K562 (cell line): ENCODE data around the gene FRMPD2. TPM values are rescaled to one million over a fixed set of nuclear protein-coding genes. Genes with fewer than 3 reads are reported as not detected.
A peak's percentile ranks its signal among the peaks of the same experiment; 100 is the strongest.

Experiments
- ATAC-seq: fragments of 200-7000 bp; cut with Tn5 transposase; 3 replicates; pipeline ENCODE4 v1.9.1; 2020; ENCODE audit warnings: moderate library complexity
- BruUV-seq: library from RNA; stranded (reverse); fragments of 400-500 nt; replicated peaks from 2 replicates; lab custom pipeline; 2021; lab: Mats Ljungman, UMichigan
- CTCF ChIA-PET: fragments of 300-600 bp; formaldehyde crosslinking; extraction: SDS; loops from one replicate; lab custom pipeline; 2021; ENCODE audit warnings: low intra/inter-chr PET ratio; lab: Yijun Ruan, JAX
- POLR2A ChIA-PET: fragments of 300-600, 350-650 bp; sonication (Branson Sonifier 250); formaldehyde crosslinking; extraction: SDS; loops from one replicate; lab custom pipeline; 2021; ENCODE audit warnings: antibody characterized with exemption, inconsistent platforms; lab: Yijun Ruan, JAX
- DNase-seq, 4 experiments: peaks; one replicate each; pipeline versions ENCODE4 v3.0.0 to v3.0.0-alpha.2; 2011 to 2018; ENCODE audit warnings: low spot score in 3 of 4, mixed read lengths in 3 of 4; ENCODE audit errors: extremely low read depth in 1 of 4
- FAIRE-seq: peaks from 2 replicates; lab custom pipeline; 2011; peaks lifted over from hg19 to GRCh38; lab: Jason Lieb, UNC
- H2AFZ ChIP-seq: 2 replicates; pipeline ENCODE4 v1.6.0; 2011; ENCODE audit warnings: low read depth, low read length, control low read depth, inconsistent platforms
- H3K27ac ChIP-seq: fragments of 200-600 bp; 3 replicates; pipeline ENCODE4 v1.8.0; 2011; ENCODE audit warnings: low read depth, mild to moderate bottlenecking, control low read depth, inconsistent platforms, low read length, moderate library complexity, mixed read lengths; ENCODE audit errors: extremely low read depth
- H3K27me3 ChIP-seq, 2 experiments: fragments of 300-600 bp in 1 of 2; 2 replicates in 1 of 2; 3 replicates in 1 of 2; pipeline versions ENCODE4 v1.6.0 to v1.8.0; 2011; ENCODE audit warnings: inconsistent platforms in 2 of 2, low read length in 2 of 2, mild to moderate bottlenecking in 1 of 2, mixed read lengths in 1 of 2, moderate library complexity in 1 of 2; ENCODE audit not compliant: control insufficient read depth in 2 of 2, insufficient read depth in 2 of 2
- H3K36me3 ChIP-seq: fragments of 300-600 bp; 3 replicates; pipeline ENCODE4 v1.8.0; 2011; ENCODE audit warnings: mild to moderate bottlenecking, low read length, inconsistent platforms; ENCODE audit not compliant: control insufficient read depth, insufficient read depth
- H3K4me1 ChIP-seq, 2 experiments: fragments of 200-600 bp in 1 of 2; replicated peaks in 1 of 2; 2 replicates in 1 of 2; 3 replicates in 1 of 2; pipeline versions ENCODE4 v1.5.1 to v1.8.0; 2011; ENCODE audit warnings: inconsistent platforms in 2 of 2, low read length in 2 of 2, mild to moderate bottlenecking in 1 of 2, mixed read lengths in 1 of 2, moderate library complexity in 1 of 2; ENCODE audit not compliant: control insufficient read depth in 2 of 2, insufficient read depth in 2 of 2
- H3K4me2 ChIP-seq: 2 replicates; pipeline ENCODE4 v1.6.1; 2011; ENCODE audit warnings: low read length, control low read depth, inconsistent platforms, mixed read lengths; ENCODE audit not compliant: insufficient read depth
- H3K4me3 ChIP-seq: fragments of 200-600 bp; sonication (generic), shearing (Covaris generic); 2 replicates; pipeline ENCODE4 v1.5.1; 2016; ENCODE audit warnings: control low read depth, inconsistent platforms
- H3K79me2 ChIP-seq: fragments of 200-600 bp; 3 replicates; pipeline ENCODE4 v1.8.0; 2011; ENCODE audit warnings: low read length, inconsistent platforms; ENCODE audit not compliant: control insufficient read depth, insufficient read depth
- H3K9ac ChIP-seq, 2 experiments: 2 replicates each; pipeline versions ENCODE4 v1.6.0 to v1.6.1; 2011; ENCODE audit warnings: low read depth in 2 of 2, low read length in 2 of 2, control low read depth in 1 of 2, inconsistent platforms in 1 of 2, mild to moderate bottlenecking in 1 of 2, mixed read lengths in 1 of 2; ENCODE audit not compliant: insufficient read depth in 1 of 2
- H3K9me1 ChIP-seq: one replicate; pipeline ENCODE4 v1.6.0; 2011; ENCODE audit warnings: inconsistent platforms, mild to moderate bottlenecking, low read length, moderate library complexity; ENCODE audit not compliant: control insufficient read depth, insufficient read depth
- H3K9me3 ChIP-seq: replicated peaks from 2 replicates; pipeline ENCODE4 v1.5.1; 2011; ENCODE audit warnings: low read depth, low read length, inconsistent platforms; ENCODE audit not compliant: control insufficient read depth, insufficient read depth
- H4K20me1 ChIP-seq: replicated peaks from 2 replicates; pipeline ENCODE4 v1.6.1; 2011; ENCODE audit warnings: low read length, inconsistent platforms, mixed read lengths; ENCODE audit not compliant: control insufficient read depth, insufficient read depth
- EP400 ChIP-seq: fragments of 450-650 bp; IDR thresholded peaks from 2 replicates; pipeline ENCODE4 v1.6.1; 2017; ENCODE audit warnings: antibody characterized with exemption, mild to moderate bottlenecking, moderate library complexity
- ETS1 ChIP-seq: conservative IDR thresholded peaks from 2 replicates; pipeline ENCODE4 v1.6.1; 2011; ENCODE audit warnings: low read depth, mild to moderate bottlenecking, low read length; ENCODE audit not compliant: control insufficient read depth
- FOXJ2 ChIP-seq: fragments of 200-800 bp; sonication (Bioruptor generic); IDR thresholded peaks from 2 replicates; pipeline ENCODE4 v1.6.1; 2016; ENCODE audit warnings: missing genetic modification characterization, missing compliant biosample characterization
- FOXP1 ChIP-seq: sonication (generic); formaldehyde crosslinking; IDR thresholded peaks from 2 replicates; pipeline ENCODE4 v1.8.0; 2022; ENCODE audit warnings: mild to moderate bottlenecking, missing genetic modification reagents
- HNRNPH1 ChIP-seq: fragments of 200-400 bp; formaldehyde crosslinking; optimal IDR thresholded peaks from 2 replicates; pipeline ENCODE3; 2017; ENCODE audit warnings: low read depth, mild to moderate bottlenecking, low read length, moderate library complexity
- IRF2 ChIP-seq: sonication (generic); formaldehyde crosslinking; IDR thresholded peaks from 2 replicates; pipeline ENCODE4 v1.8.1; 2022; ENCODE audit warnings: mild to moderate bottlenecking, missing genetic modification reagents
- NRF1 ChIP-seq, 2 experiments: fragments of 450-650 bp; IDR thresholded peaks in 1 of 2; conservative IDR thresholded peaks in 1 of 2; 2 replicates each; pipeline ENCODE4 v1.6.1; 2014; ENCODE audit warnings: mild to moderate bottlenecking in 2 of 2
- POLR2H ChIP-seq: IDR thresholded peaks from 2 replicates; pipeline ENCODE4 v1.6.1; 2016; ENCODE audit warnings: missing genetic modification characterization, low read depth, mild to moderate bottlenecking, control low read depth, missing compliant biosample characterization, moderate library complexity
- ZNF12 ChIP-seq: sonication (generic); formaldehyde crosslinking; IDR thresholded peaks from 2 replicates; pipeline ENCODE4 v1.4.0; 2020; ENCODE audit warnings: mild to moderate bottlenecking, missing genetic modification reagents
- WGBS: fragments of 100-300 bp; shearing (Covaris generic); methylation state at CpG from one replicate; pipeline ENCODE4 v1.1.6; 2016; ENCODE audit warnings: low coverage, mixed read lengths; ENCODE audit not compliant: insufficient coverage; ENCODE audit errors: missing lambda C conversion rate; 5-methylcytosine and 5-hydroxymethylcytosine counted together
- in situ Hi-C: fragments of 300-500 bp; cut with MboI; formaldehyde crosslinking; loops from 4 replicates; pipeline ENCODE4 v1.15.0; 2018; ENCODE audit warnings: inconsistent platforms, mixed read lengths
- intact Hi-C: fragments of 100-400 bp; cut with micrococcal nuclease; formaldehyde crosslinking; loops from 2 replicates; pipeline ENCODE4 v1.14.2; 2022
- polyA plus RNA-seq, 8 experiments: library from polyadenylated mRNA; depleted of rRNA in 4 of 8; stranded (reverse) in 5 of 8; unstranded in 3 of 8; fragments of >200 nt; fragmentation: Nextera tagmentation in 2 of 8; fragmentation: Illumina TruSeq in 1 of 8; extraction: Ambion mirVana in 2 of 8; extraction: Trizol in 1 of 8; gene quantifications; 2 replicates each; pipeline versions ENCODE4 v1.2.1 to v1.2.3, GENCODE V29; 2011 to 2014; ENCODE audit warnings: inconsistent platforms in 1 of 8, missing spikeins in 1 of 8
- total RNA-seq, 7 experiments: library from RNA; depleted of rRNA in 6 of 7; stranded (reverse); fragments of >200 nt in 6 of 7; fragmentation: Illumina TruSeq in 2 of 7; extraction: Trizol in 2 of 7; gene quantifications; 2 replicates each; pipeline versions ENCODE4 v1.2.1 to v1.2.3, GENCODE V29; 2011 to 2021; ENCODE audit warnings: low replicate concordance in 1 of 7
- TF ChIP-seq, protein P1 (sequence below), 2 experiments: fragments of 250-450 bp in 1 of 2; fragments of 450-650 bp in 1 of 2; sonication (Bioruptor Pico) in 1 of 2; IDR thresholded peaks; 2 replicates each; pipeline versions ENCODE4 v1.6.1 to v1.8.0; 2016 to 2021; ENCODE audit warnings: mild to moderate bottlenecking in 2 of 2, moderate library complexity in 2 of 2, missing compliant biosample characterization in 1 of 2, missing genetic modification characterization in 1 of 2
- TF ChIP-seq, protein P2 (sequence below), 3 experiments: fragments of 200-800 bp in 1 of 3; sonication (Bioruptor generic) in 1 of 3; sonication (generic) in 1 of 3; formaldehyde crosslinking in 1 of 3; IDR thresholded peaks; 2 replicates each; pipeline versions ENCODE4 v1.6.1 to v1.8.0; 2016 to 2022; ENCODE audit warnings: mild to moderate bottlenecking in 2 of 3, missing compliant biosample characterization in 2 of 3, missing genetic modification characterization in 2 of 3, missing genetic modification reagents in 1 of 3
- TF ChIP-seq, protein P3 (sequence below): sonication (generic); formaldehyde crosslinking; IDR thresholded peaks from 2 replicates; pipeline ENCODE4 v1.8.0; 2022; ENCODE audit warnings: mild to moderate bottlenecking, missing genetic modification reagents
- TF ChIP-seq, protein P4 (sequence below), 2 experiments: fragments of 200-800 bp in 1 of 2; sonication (Bioruptor generic) in 1 of 2; sonication (generic) in 1 of 2; formaldehyde crosslinking in 1 of 2; IDR thresholded peaks in 1 of 2; conservative IDR thresholded peaks in 1 of 2; 2 replicates each; pipeline versions ENCODE4 v1.5.0 to v1.6.1; 2016 to 2020; ENCODE audit warnings: missing compliant biosample characterization in 1 of 2, missing genetic modification characterization in 1 of 2, missing genetic modification reagents in 1 of 2

FRMPD2 gene
- total and polyA plus RNA-seq, 9 of the 15 experiments (the other 6 are each of a cell fraction or from before 2014, with no cell fraction given): 0.12 to 0.95 (median 0.33) TPM

GRCh38 chr10:48306265-48306869, 31.9 kb upstream of the FRMPD2 start, which contains the start of gene MAPK8:
Gene MAPK8 (plus strand): TSS chr10:48306677. CDS start chr10:48401661, 94,984 bp downstream.
- peaks cover 13% of the 10 kb centered on the region; the same call in 2 of the 3 replicates for H3K36me3 ChIP-seq
- peak; percentile 92 for ATAC-seq
- in situ Hi-C loops (no loop called here), intact Hi-C loops (loop anchor here (2.0 to 5.0 kb wide), 3 partner anchors 49 to 200 kb away; no protein-coding TSS in a partner anchor)
- CTCF ChIA-PET: no interaction called here
- H2AFZ ChIP-seq: peak within 1 kb of the TSS; percentile 98
- no peaks in the 10 kb centered on the region for H3K9me1 ChIP-seq
- peak within 1 kb of the TSS; percentile 88 for H3K4me2 ChIP-seq
- peak; percentile 97 to 100 (median 100) for DNase-seq
- H3K79me2 ChIP-seq: peaks cover 46% of the 10 kb centered on the region
- H3K9ac ChIP-seq: peak within 1 kb of the TSS; percentile 77 to 95
- H3K4me3 ChIP-seq: peak within 1 kb of the TSS; percentile 81
- FAIRE-seq: peak; percentile 74
- H4K20me1 ChIP-seq: peaks cover 19% of the 10 kb centered on the region; the same call in 1 of the 2 replicates
- peaks cover 4% of the 10 kb centered on the region; the same call in 1 of the 2 replicates for H3K9me3 ChIP-seq
- WGBS: 4% methylated on average over 59 of the region's 86 CpGs
- H3K4me1 ChIP-seq: peaks cover 9 to 19% of the 10 kb centered on the region in 2 experiments
- POLR2A ChIA-PET: interaction anchor here (0.6 kb wide), 1 partner anchor 198 kb away, joined by 4 read pairs; no protein-coding TSS in a partner anchor
- no peaks in the 10 kb centered on the region; a peak in 1 of 5 replicates for H3K27me3 ChIP-seq
- H3K27ac ChIP-seq: peak within 1 kb of the TSS; percentile 90
- BruUV-seq: no TSS peak
- TF ChIP-seq, protein P1, sequence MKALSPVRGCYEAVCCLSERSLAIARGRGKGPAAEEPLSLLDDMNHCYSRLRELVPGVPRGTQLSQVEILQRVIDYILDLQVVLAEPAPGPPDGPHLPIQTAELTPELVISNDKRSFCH (CRISPR knock-in tag; IDR thresholded peaks at IDR 0.05): no peak
- TF ChIP-seq, protein P1 (tag; IDR thresholded peaks at IDR 0.05): no peak
- TF ChIP-seq NRF1 (conservative IDR thresholded peaks at IDR 0.05 in 1 of 2, IDR thresholded peaks at IDR 0.05 in 1 of 2) (peak in 1 of 2 experiments; percentile 88), HNRNPH1 (no peak), FOXJ2 (tag) (no peak), ZNF12 (CRISPR knock-in tag) (peak; percentile 75; the same call in 1 of the 2 replicates), EP400 (peak; percentile 84), IRF2 (CRISPR knock-in tag) (peak; percentile 93), FOXP1 (CRISPR knock-in tag) (peak; percentile 100), ETS1 (peak; percentile 67), POLR2H (tag) (peak; percentile 66)
- TF ChIP-seq, protein P2, sequence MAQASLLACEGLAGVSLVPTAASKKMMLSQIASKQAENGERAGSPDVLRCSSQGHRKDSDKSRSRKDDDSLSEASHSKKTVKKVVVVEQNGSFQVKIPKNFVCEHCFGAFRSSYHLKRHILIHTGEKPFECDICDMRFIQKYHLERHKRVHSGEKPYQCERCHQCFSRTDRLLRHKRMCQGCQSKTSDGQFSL (CRISPR knock-in tag; IDR thresholded peaks at IDR 0.05): peak; percentile 85
- TF ChIP-seq, protein P2 (tag; IDR thresholded peaks at IDR 0.05): no peak
- TF ChIP-seq, protein P3, sequence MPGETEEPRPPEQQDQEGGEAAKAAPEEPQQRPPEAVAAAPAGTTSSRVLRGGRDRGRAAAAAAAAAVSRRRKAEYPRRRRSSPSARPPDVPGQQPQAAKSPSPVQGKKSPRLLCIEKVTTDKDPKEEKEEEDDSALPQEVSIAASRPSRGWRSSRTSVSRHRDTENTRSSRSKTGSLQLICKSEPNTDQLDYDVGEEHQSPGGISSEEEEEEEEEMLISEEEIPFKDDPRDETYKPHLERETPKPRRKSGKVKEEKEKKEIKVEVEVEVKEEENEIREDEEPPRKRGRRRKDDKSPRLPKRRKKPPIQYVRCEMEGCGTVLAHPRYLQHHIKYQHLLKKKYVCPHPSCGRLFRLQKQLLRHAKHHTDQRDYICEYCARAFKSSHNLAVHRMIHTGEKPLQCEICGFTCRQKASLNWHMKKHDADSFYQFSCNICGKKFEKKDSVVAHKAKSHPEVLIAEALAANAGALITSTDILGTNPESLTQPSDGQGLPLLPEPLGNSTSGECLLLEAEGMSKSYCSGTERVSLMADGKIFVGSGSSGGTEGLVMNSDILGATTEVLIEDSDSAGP (CRISPR knock-in tag): peak; percentile 73; the same call in 1 of the 2 replicates
- TF ChIP-seq, protein P4, sequence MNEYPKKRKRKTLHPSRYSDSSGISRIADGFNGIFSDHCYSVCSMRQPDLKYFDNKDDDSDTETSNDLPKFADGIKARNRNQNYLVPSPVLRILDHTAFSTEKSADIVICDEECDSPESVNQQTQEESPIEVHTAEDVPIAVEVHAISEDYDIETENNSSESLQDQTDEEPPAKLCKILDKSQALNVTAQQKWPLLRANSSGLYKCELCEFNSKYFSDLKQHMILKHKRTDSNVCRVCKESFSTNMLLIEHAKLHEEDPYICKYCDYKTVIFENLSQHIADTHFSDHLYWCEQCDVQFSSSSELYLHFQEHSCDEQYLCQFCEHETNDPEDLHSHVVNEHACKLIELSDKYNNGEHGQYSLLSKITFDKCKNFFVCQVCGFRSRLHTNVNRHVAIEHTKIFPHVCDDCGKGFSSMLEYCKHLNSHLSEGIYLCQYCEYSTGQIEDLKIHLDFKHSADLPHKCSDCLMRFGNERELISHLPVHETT (CRISPR knock-in tag; conservative IDR thresholded peaks at IDR 0.05 in 1 of 2, IDR thresholded peaks at IDR 0.05 in 1 of 2): peak in 1 of 2 experiments; percentile 90; a peak in 2 of 4 replicates
